Stimulated activated naive CD8-positive, alpha-beta T cell treated with anti-CD3 and anti-CD28 coated beads, Interleukin-15, Interleukin-2, amounts not matched to agents 100 ng/mL and 50 ng/mL, for 24 hours (primary cell): Measurements from ENCODE around the gene HMHB1.
"Not testable (repeated sequence)": the region's sequence is repeated elsewhere in the genome, so short reads cannot be mapped to it uniquely, and the experiment has no call there.

Experiments used
- H3K27ac Mint-ChIP-seq: one replicate; pipeline ENCODE4 v1.8.0; 2021; ENCODE audit warnings: mild to moderate bottlenecking, mixed read lengths
- H3K27me3 Mint-ChIP-seq: one replicate; pipeline ENCODE4 v1.8.0; 2021; ENCODE audit warnings: mixed read lengths
- H3K36me3 Mint-ChIP-seq: one replicate; pipeline ENCODE4 v1.8.0; 2021; ENCODE audit warnings: low read depth, mixed read lengths
- H3K4me1 Mint-ChIP-seq: one replicate; pipeline ENCODE4 v1.8.0; 2021; ENCODE audit warnings: low read depth, mixed read lengths
- H3K4me3 Mint-ChIP-seq: one replicate; pipeline ENCODE4 v1.8.0; 2021; ENCODE audit warnings: mild to moderate bottlenecking, mixed read lengths
- H3K9me3 Mint-ChIP-seq: one replicate; pipeline ENCODE4 v1.8.0; 2021; ENCODE audit warnings: mixed read lengths

The HMHB1 gene

GRCh38 chr5:143790457-143791112, 21.4 kb upstream of the HMHB1 start:
- H3K9me3 Mint-ChIP-seq, result no peaks in the 10 kb centered on the region
- H3K36me3 Mint-ChIP-seq, result no peaks in the 10 kb centered on the region
- peaks cover 5% of the 10 kb centered on the region for H3K27me3 Mint-ChIP-seq
- H3K4me3 Mint-ChIP-seq, result no peak overlapping the region
- no peak overlapping the region for H3K27ac Mint-ChIP-seq
- H3K4me1 Mint-ChIP-seq, result no peaks in the 10 kb centered on the region

- peak overlapping the region; percentile 60 for H3K27ac Mint-ChIP-seq
- H3K4me1 Mint-ChIP-seq, result no peaks in the 10 kb centered on the region
- H3K9me3 Mint-ChIP-seq, result no peaks in the 10 kb centered on the region
- peaks cover 5% of the 10 kb centered on the region for H3K27me3 Mint-ChIP-seq
- H3K4me3 Mint-ChIP-seq, result peak overlapping the region; percentile 60
- H3K36me3 Mint-ChIP-seq, result no peaks in the 10 kb centered on the region
Measured at GRCh38 chr5:143791848-143792731, 19.9 kb upstream of the HMHB1 start.

- no peaks in the 10 kb centered on the region for H3K9me3 Mint-ChIP-seq
- peaks cover 5% of the 10 kb centered on the region for H3K27me3 Mint-ChIP-seq
- no peak overlapping the region for H3K4me3 Mint-ChIP-seq
- H3K36me3 Mint-ChIP-seq, result no peaks in the 10 kb centered on the region
- H3K27ac Mint-ChIP-seq, result no peak overlapping the region
- H3K4me1 Mint-ChIP-seq, result no peaks in the 10 kb centered on the region
Measured at GRCh38 chr5:143793249-143793648, 18.7 kb upstream of the HMHB1 start.

GRCh38 chr5:143796125-143796524, 15.8 kb upstream of the HMHB1 start:
- H3K36me3 Mint-ChIP-seq, result no peaks in the 10 kb centered on the region
- no peak overlapping the region for H3K27ac Mint-ChIP-seq
- H3K4me1 Mint-ChIP-seq, result peaks cover 12% of the 10 kb centered on the region
- H3K27me3 Mint-ChIP-seq, result peaks cover 8% of the 10 kb centered on the region
- no peaks in the 10 kb centered on the region for H3K9me3 Mint-ChIP-seq
- no peak overlapping the region for H3K4me3 Mint-ChIP-seq

GRCh38 chr5:143796753-143797152, 15.2 kb upstream of the HMHB1 start:
- peaks cover 8% of the 10 kb centered on the region for H3K27me3 Mint-ChIP-seq
- peaks cover 12% of the 10 kb centered on the region for H3K4me1 Mint-ChIP-seq
- H3K4me3 Mint-ChIP-seq, result no peak overlapping the region
- H3K27ac Mint-ChIP-seq, result no peak overlapping the region
- no peaks in the 10 kb centered on the region for H3K9me3 Mint-ChIP-seq
- H3K36me3 Mint-ChIP-seq, result no peaks in the 10 kb centered on the region

GRCh38 chr5:143800715-143801114, 11.2 kb upstream of the HMHB1 start:
- no peaks in the 10 kb centered on the region for H3K9me3 Mint-ChIP-seq
- H3K36me3 Mint-ChIP-seq, result no peaks in the 10 kb centered on the region
- no peak overlapping the region for H3K4me3 Mint-ChIP-seq
- no peak overlapping the region for H3K27ac Mint-ChIP-seq
- peaks cover 15% of the 10 kb centered on the region for H3K4me1 Mint-ChIP-seq
- peaks cover 7% of the 10 kb centered on the region for H3K27me3 Mint-ChIP-seq

- Mint-ChIP-seq H3K36me3 (no peaks in the 10 kb centered on the region), H3K4me3 (no peak overlapping the region), H3K9me3 (no peaks in the 10 kb centered on the region), H3K27me3 (peaks cover 7% of the 10 kb centered on the region), H3K4me1 (peaks cover 21% of the 10 kb centered on the region), H3K27ac (no peak overlapping the region)
Measured at GRCh38 chr5:143801252-143801939, 10.6 kb upstream of the HMHB1 start.

- Mint-ChIP-seq H3K27ac (no peak overlapping the region), H3K9me3 (no peaks in the 10 kb centered on the region), H3K4me3 (no peak overlapping the region), H3K36me3 (no peaks in the 10 kb centered on the region), H3K4me1 (peaks cover 15% of the 10 kb centered on the region), H3K27me3 (peaks cover 4% of the 10 kb centered on the region)
Measured at GRCh38 chr5:143805861-143806260, 6.1 kb upstream of the HMHB1 start.

- Mint-ChIP-seq H3K4me1 (peaks cover 17% of the 10 kb centered on the region), H3K36me3 (no peaks in the 10 kb centered on the region), H3K27me3 (peaks cover 4% of the 10 kb centered on the region), H3K27ac (no peak overlapping the region), H3K9me3 (no peaks in the 10 kb centered on the region), H3K4me3 (no peak overlapping the region)
Measured at GRCh38 chr5:143806579-143806978, 5.4 kb upstream of the HMHB1 start.

- H3K36me3 Mint-ChIP-seq, result no peaks in the 10 kb centered on the region
- peaks cover 9% of the 10 kb centered on the region for H3K27me3 Mint-ChIP-seq
- no peaks in the 10 kb centered on the region for H3K9me3 Mint-ChIP-seq
- H3K4me1 Mint-ChIP-seq, result peaks cover 25% of the 10 kb centered on the region
- no peak overlapping the region for H3K4me3 Mint-ChIP-seq
- no peak overlapping the region for H3K27ac Mint-ChIP-seq
Measured at GRCh38 chr5:143807401-143807800, 4.6 kb upstream of the HMHB1 start.

GRCh38 chr5:143816370-143816769, 4.4 kb downstream of the HMHB1 start:
- H3K27ac Mint-ChIP-seq, H3K36me3 Mint-ChIP-seq, H3K4me3 Mint-ChIP-seq, H3K27me3 Mint-ChIP-seq, H3K9me3 Mint-ChIP-seq: not testable (repeated sequence)
- H3K4me1 Mint-ChIP-seq, result peaks cover 18% of the 10 kb centered on the region

GRCh38 chr5:143819716-143820115, 7.8 kb downstream of the HMHB1 start:
- no peak overlapping the region for H3K27ac Mint-ChIP-seq
- H3K27me3 Mint-ChIP-seq, result no peaks in the 10 kb centered on the region
- no peak overlapping the region for H3K4me3 Mint-ChIP-seq
- H3K9me3 Mint-ChIP-seq, result no peaks in the 10 kb centered on the region
- H3K4me1 Mint-ChIP-seq, result peaks cover 3% of the 10 kb centered on the region
- H3K36me3 Mint-ChIP-seq, result no peaks in the 10 kb centered on the region

GRCh38 chr5:143820451-143820850, 8.5 kb downstream of the HMHB1 start:
- no peaks in the 10 kb centered on the region for H3K27me3 Mint-ChIP-seq
- H3K4me1 Mint-ChIP-seq, result peaks cover 3% of the 10 kb centered on the region
- H3K36me3 Mint-ChIP-seq, result no peaks in the 10 kb centered on the region
- H3K4me3 Mint-ChIP-seq, result no peak overlapping the region
- H3K27ac Mint-ChIP-seq, result no peak overlapping the region
- no peaks in the 10 kb centered on the region for H3K9me3 Mint-ChIP-seq

- no peaks in the 10 kb centered on the region for H3K9me3 Mint-ChIP-seq
- H3K4me3 Mint-ChIP-seq, result no peak overlapping the region
- no peaks in the 10 kb centered on the region for H3K36me3 Mint-ChIP-seq
- peaks cover 21% of the 10 kb centered on the region for H3K4me1 Mint-ChIP-seq
- no peak overlapping the region for H3K27ac Mint-ChIP-seq
- no peaks in the 10 kb centered on the region for H3K27me3 Mint-ChIP-seq
Measured at GRCh38 chr5:143824851-143825720, 13.1 kb downstream of the HMHB1 start.
